Muscle of arm (tissue), 12 donors: Measurements from ENCODE around the gene PRMT5. TPM values are rescaled to one million over a fixed set of nuclear protein-coding genes. Genes with fewer than 3 reads are reported as not detected.

Experiments used
- DNase-seq: peaks from one replicate; pipeline ENCODE4 v3.0.0-alpha.2; 2013
- polyA plus RNA-seq, 12 donors: library from polyadenylated mRNA; unstranded; fragments of 120-200 nt; gene quantifications; one replicate each; pipeline ENCODE4 v1.2.1, GENCODE V29; 2013; ENCODE audit not compliant: insufficient read length in 12 of 12

Gene PRMT5
- polyA plus RNA-seq, 12 donors = 54.0 to 87.0 (median 73.5) TPM; not detected in 1

- peak; percentile 67 for DNase-seq
Measured at GRCh38 chr14:22900081-22900799, 28.9 kb downstream of the PRMT5 start.

DNA sequence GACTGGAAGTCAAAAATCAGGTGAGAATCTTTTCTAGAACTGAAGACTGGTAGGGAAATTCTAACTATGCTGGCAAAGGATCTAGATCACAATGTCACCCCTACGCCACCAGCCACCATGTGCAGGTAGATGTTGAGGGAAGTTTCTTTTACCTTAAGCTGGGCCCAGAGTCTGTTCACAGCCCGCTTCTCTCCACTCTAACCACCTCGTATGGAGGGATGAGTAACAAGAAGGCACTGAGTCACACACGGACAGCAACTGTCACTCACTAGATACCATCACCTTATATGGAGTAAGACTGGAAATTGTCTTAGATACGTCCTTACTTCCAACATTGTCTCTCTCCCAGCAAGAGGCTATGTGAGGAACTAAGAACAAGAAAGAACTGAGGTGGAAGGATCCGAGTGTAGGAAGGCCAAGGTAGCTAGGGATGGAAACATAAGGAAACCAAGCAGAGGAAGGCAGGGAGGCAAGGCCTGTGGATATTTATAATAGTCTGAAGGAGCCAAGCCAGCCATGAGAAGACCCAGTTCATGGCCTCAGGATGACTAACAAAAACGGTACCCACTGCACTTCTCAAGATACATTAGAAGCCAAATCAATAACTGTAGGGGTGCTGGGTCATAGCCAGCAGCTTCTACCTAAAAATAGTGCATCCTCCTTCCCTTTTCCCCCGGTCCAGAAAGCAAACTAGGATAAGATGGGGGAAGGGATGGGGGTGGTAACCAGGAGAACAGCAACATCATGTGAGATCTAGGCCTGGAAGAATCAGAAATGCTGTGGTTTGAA is 30.7 kb downstream of the PRMT5 start:
- no peak for DNase-seq

GRCh38 chr14:22897357-22897756 is 31.8 kb downstream of the PRMT5 start:
- DNase-seq = no peak

- no peak for DNase-seq
Measured at GRCh38 chr14:22896760-22897159, 32.4 kb downstream of the PRMT5 start.

DNA sequence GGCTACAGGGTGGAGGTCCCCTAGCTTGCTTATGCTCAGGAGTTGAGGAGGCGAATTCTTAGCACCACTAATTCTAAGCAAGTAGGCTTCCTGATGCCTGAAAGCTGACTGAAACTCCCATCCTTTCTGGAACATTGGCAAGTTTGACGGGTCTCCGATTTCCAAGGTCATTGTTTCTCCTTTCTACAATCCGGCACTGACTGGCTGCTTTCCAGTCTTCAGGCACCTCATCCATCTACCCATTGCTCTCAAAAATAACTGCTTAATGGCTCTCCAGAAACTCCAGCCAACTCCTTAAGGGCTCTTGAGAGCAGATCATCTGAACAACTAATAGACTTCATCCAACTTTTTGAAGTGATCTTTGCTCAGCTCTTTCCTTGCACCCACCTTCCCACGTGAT is 32.8 kb downstream of the PRMT5 start:
- no peak for DNase-seq

DNA sequence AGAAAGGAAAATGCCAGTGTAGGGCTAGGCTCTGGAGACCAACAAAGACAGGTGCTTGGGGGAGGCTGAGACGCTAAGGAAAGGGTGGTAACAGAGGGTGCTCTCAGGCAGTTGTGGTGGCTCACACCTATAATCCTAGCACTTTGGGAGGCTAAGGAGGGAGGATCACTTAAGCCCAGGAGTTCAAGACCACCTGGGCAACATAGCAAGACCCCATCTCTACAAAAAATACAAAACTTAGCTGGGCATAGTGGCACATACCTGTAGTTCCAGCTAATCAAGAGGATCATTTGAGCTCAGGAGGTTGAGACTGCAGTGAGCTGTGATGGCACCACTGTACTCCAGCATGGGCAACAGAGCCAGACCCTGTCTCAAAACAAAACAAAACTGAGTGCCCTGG is 33.8 kb downstream of the PRMT5 start:
- no peak for DNase-seq

GRCh38 chr14:22893706-22894105 is 35.5 kb downstream of the PRMT5 start:
- no peak for DNase-seq

- no peak for DNase-seq
Measured at GRCh38 chr14:22892488-22892887, 36.7 kb downstream of the PRMT5 start.

- no peak for DNase-seq
Measured at GRCh38 chr14:22890416-22890815, 38.8 kb downstream of the PRMT5 start.

GRCh38 chr14:22888662-22889061 is 40.5 kb downstream of the PRMT5 start:
- DNase-seq = no peak

DNA sequence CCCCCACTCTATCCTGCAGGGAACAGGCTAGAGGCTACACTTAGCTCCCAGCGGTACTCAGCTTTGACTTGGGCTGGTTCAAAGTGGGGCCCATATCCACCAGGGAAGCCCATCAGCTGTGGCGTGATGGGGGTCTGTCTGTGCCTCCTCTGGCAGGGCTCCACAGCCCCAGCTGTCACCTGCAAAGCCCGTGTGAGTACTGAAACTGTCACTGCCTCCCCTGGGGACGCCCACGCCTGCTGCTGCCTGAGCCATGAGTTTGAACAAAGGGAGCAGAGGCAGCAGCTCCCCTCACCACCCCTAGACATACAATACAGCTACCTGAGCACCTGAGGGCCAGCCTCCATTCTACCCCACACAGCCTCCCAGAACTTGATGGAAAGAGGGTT is 41.2 kb downstream of the PRMT5 start:
- no peak for DNase-seq

GRCh38 chr14:22887260-22887989 is 41.8 kb downstream of the PRMT5 start:
- DNase-seq = peak; percentile 34

- DNase-seq = peak; percentile 45
Measured at GRCh38 chr14:22886500-22887259, 42.5 kb downstream of the PRMT5 start.

- no peak for DNase-seq
Measured at GRCh38 chr14:22885975-22886374, 43.2 kb downstream of the PRMT5 start.

DNA sequence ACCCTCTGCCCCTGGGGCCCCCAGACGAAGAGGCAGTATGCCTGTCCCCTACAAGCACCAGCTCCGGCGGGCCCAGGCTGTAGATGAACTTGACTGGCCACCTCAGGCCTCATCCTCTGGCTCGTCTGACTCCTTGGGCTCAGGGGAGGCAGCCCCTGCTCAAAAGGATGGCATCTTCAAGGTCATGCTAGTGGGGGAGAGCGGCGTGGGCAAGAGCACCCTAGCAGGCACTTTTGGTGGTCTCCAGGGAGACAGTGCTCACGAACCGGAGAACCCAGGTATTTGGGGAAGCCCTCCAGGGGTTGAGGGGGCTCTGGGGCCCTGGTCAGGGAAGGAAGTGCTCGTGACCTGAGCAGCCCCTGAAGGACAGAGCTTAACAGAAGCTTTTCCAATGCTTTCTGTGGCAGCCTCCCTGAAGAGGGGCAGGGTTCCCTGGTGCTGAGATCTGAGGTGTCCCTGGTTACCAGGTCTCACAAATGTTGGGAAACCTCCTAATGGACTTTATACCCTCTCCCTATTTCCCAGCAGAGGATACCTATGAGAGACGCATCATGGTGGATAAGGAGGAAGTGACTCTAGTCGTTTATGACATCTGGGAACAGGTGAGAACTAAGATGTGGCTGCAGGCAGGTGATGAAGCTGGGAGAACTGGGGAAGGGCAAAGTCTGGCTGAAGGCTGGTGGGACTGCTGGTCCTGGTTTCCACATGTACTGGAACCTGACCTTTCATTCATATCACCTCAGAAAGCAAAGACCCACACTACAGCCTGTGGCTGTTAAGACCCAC is 44.2 kb downstream of the PRMT5 start:
- no peak for DNase-seq

DNA sequence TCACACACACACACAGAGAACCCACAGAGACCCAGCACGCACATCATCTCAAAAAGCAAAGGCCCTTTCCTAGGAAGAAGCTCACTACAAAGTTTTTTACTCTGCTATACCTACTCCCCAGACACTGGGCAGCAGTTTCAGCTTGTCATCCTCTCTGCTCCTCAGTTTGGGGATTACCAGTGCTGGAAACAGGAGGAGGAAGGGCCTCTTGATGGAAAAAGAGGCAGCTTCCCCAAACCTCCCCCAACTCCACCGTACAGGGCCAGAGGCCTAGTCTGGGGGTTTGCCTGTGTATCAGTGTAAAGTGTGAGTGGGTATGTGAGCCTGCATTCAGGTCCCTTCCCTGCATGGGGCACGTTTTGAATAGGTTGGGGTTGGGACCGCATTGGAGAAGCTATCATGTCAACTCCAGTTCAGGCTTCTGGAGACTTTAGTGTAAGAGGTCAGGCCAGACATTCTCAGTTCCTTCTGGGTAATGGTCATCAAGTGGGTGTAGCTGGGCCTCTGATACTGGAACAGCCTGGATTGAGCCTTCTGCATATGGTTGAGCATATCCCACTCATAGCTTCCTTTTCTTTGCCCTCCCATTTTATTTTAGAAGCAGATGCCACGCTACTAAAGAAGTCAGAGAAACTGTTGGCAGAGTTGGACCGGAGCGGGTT is 45.0 kb downstream of the PRMT5 start:
- DNase-seq = no peak

DNA sequence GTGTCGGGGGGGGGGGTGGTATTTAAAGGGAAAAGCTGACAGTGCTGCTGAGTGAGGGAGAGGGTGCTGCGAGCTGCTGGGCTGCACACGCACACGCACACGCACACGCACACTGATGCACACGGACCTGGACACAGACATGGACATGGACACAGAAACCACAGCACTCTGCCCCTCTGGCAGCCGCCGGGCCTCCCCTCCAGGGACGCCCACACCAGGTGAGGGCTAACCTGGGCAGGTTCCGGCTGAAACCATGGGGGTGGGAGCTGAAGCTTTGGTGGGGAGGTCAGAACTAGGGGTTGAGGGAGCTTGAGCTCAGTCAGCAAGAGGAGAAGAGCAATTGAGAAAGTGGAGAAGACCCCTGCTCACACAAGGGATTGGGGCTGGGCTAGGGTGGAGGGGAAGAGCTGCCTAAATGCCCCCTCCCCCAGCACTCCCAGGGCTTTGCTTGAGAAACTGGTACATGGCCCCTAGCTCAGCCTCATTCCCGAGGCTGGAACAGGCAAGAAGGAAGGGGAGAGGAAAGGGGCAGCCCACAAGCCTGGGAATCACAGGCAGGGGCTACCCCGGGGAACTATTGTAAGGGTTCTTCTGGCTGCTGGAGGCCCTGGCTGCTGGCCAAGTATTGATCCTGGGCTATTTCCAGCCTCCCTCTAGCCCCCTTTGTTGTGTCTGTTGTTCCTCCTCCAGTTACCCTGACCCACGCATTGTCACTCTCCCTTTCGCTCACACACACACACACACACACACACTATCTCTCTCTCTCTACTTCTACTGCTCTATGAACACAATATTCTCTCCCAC is 45.8 kb downstream of the PRMT5 start, which contains the start of gene REM2:
TSS of gene REM2 (plus strand) at position 50 of the 804 bp plus-strand sequence. CDS start at position 116, 66 bp downstream.
- no peak for DNase-seq

GRCh38 chr14:22882529-22883172 is 46.5 kb downstream of the PRMT5 start:
- no peak for DNase-seq

DNA sequence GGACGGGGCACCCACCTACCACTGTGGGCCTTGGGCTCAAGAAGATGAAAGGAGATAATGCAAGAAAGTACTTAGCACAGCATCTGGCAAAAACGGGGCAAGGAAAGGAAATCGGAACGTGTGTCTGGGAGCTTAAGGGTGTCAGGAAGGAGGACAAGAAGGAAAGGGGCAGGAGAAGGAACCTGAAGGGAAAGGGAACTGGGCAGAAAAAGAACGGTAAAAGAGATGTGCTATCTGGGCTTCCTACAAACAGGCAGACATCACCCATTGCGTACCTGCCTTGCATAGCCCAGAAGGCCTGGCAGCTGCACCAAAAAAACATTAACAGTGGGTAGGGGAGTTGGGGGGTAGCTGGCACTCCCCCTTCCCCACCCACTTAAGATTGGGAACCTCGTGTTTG is 47.1 kb downstream of the PRMT5 start:
- no peak for DNase-seq
